Stimulated activated CD4-positive, alpha-beta T cell treated with anti-CD3 and anti-CD28 coated beads, Interleukin-15, amount 100 ng/mL, for 48 hours (primary cell): ENCODE data around the gene TEPSIN.

Source experiments
- DNase-seq, 2 donors: peaks; one replicate each; pipeline ENCODE4 v3.0.0-alpha.2; 2020; ENCODE audit warnings: low read depth in 2 of 2

TEPSIN gene

GRCh38 chr17:81221842-81222619 lies 16.8 kb downstream of the TEPSIN start:
- DNase-seq = no peak

GRCh38 chr17:81221371-81221841 lies 17.4 kb downstream of the TEPSIN start:
- DNase-seq = no peak

- DNase-seq = no peak
Measured at GRCh38 chr17:81219476-81220180, 19.2 kb downstream of the TEPSIN start.

GRCh38 chr17:81218991-81219390 lies 19.9 kb downstream of the TEPSIN start:
- no peak for DNase-seq

GRCh38 chr17:81218459-81218858 lies 20.4 kb downstream of the TEPSIN start:
- no peak for DNase-seq

- DNase-seq = no peak
Measured at GRCh38 chr17:81217491-81217890, 21.4 kb downstream of the TEPSIN start.

GRCh38 chr17:81213978-81214377 lies 24.9 kb downstream of the TEPSIN start:
- no peak for DNase-seq

- no peak for DNase-seq
Measured at GRCh38 chr17:81212365-81212764, 26.5 kb downstream of the TEPSIN start.

- DNase-seq = no peak
Measured at GRCh38 chr17:81210868-81211267, 28.0 kb downstream of the TEPSIN start.

- no peak for DNase-seq
Measured at GRCh38 chr17:81210466-81210865, 28.4 kb downstream of the TEPSIN start.

GRCh38 chr17:81209141-81209540 lies 29.7 kb downstream of the TEPSIN start:
- DNase-seq = no peak

GRCh38 chr17:81208651-81209050 lies 30.2 kb downstream of the TEPSIN start:
- DNase-seq = no peak

GRCh38 chr17:81207610-81208581 lies 31.0 kb downstream of the TEPSIN start:
- no peak for DNase-seq

- no peak for DNase-seq
Measured at GRCh38 chr17:81206657-81207056, 32.2 kb downstream of the TEPSIN start.

GRCh38 chr17:81206166-81206565 lies 32.7 kb downstream of the TEPSIN start:
- no peak for DNase-seq

GRCh38 chr17:81204578-81204977 lies 34.3 kb downstream of the TEPSIN start:
- no peak for DNase-seq

- DNase-seq = no peak
Measured at GRCh38 chr17:81203136-81203535, 35.7 kb downstream of the TEPSIN start.

GRCh38 chr17:81202318-81202717 lies 36.5 kb downstream of the TEPSIN start:
- DNase-seq = no peak

GRCh38 chr17:81200695-81201580 lies 37.9 kb downstream of the TEPSIN start:
- DNase-seq = peak in 1 of 2 donors; percentile 19

GRCh38 chr17:81200201-81200600 lies 38.7 kb downstream of the TEPSIN start:
- no peak for DNase-seq

- no peak for DNase-seq
Measured at GRCh38 chr17:81199482-81199830, 39.4 kb downstream of the TEPSIN start.
